Anterior cingulate cortex (tissue), 58 donors: Measurements from ENCODE around the gene ACO2.

Experiments used
- DNase-seq, 58 donors: peaks; one replicate each; lab custom pipeline; 2025; lab: John Stamatoyannopoulos, UW

ACO2 gene

GRCh38 chr22:41517172-41518047 is 48.5 kb downstream of the ACO2 start:
- DNase-seq: peak in 55 of 58 donors; percentile 27 to 87 (median 71)

- DNase-seq: no peak
Measured at GRCh38 chr22:41518048-41518347, 49.1 kb downstream of the ACO2 start.

- DNase-seq: no peak
Measured at GRCh38 chr22:41521126-41521525, 52.2 kb downstream of the ACO2 start.

GRCh38 chr22:41522813-41523212 is 53.9 kb downstream of the ACO2 start:
- no peak for DNase-seq

- no peak for DNase-seq
Measured at GRCh38 chr22:41523464-41524221, 54.7 kb downstream of the ACO2 start.

GRCh38 chr22:41524251-41524661 is 55.3 kb downstream of the ACO2 start:
- peak in 12 of 58 donors; percentile 18 to 62 (median 34) for DNase-seq

GRCh38 chr22:41524809-41525449 is 56.0 kb downstream of the ACO2 start:
- DNase-seq: peak in 2 of 58 donors; percentile 29 to 40

GRCh38 chr22:41525450-41526225 is 56.7 kb downstream of the ACO2 start:
- DNase-seq: no peak

GRCh38 chr22:41526226-41526829 is 57.4 kb downstream of the ACO2 start:
- DNase-seq: peak in 5 of 58 donors; percentile 26 to 50 (median 36)

GRCh38 chr22:41526830-41527799 is 58.2 kb downstream of the ACO2 start:
- peak in 24 of 58 donors; percentile 13 to 59 (median 43) for DNase-seq

GRCh38 chr22:41528132-41528766 is 59.3 kb downstream of the ACO2 start:
- no peak for DNase-seq

- peak in 1 of 58 donors; percentile 25 for DNase-seq
Measured at GRCh38 chr22:41528938-41529561, 60.1 kb downstream of the ACO2 start.

GRCh38 chr22:41530890-41531714 is 62.2 kb downstream of the ACO2 start:
- DNase-seq: no peak

GRCh38 chr22:41531715-41532477 is 63.0 kb downstream of the ACO2 start:
- DNase-seq: peak in 1 of 58 donors; percentile 18

- DNase-seq: peak in 38 of 58 donors; percentile 18 to 86 (median 46)
Measured at GRCh38 chr22:41532908-41533825, 64.2 kb downstream of the ACO2 start.
